SU-DHL-6 (cell line): Measurements from ENCODE around the gene KIZ.

Experiments used
- EZH2phosphoT487 ChIP-seq: fragments of 200-600 bp; sonication (generic), shearing (Covaris generic); conservative IDR thresholded peaks from 2 replicates; pipeline ENCODE4 v1.6.1; 2018; ENCODE audit warnings: mild to moderate bottlenecking, antibody characterized with exemption, low read length, moderate library complexity, mixed read lengths
- TF ChIP-seq, protein P1 (sequence below): fragments of 200-600 bp; sonication (generic); IDR thresholded peaks from one replicate; pipeline ENCODE4 v1.5.1; 2017; ENCODE audit warnings: antibody characterized with exemption, mild to moderate bottlenecking, low read length, moderate library complexity; ENCODE audit not compliant: insufficient read depth, poor library complexity, severe bottlenecking

DNA sequence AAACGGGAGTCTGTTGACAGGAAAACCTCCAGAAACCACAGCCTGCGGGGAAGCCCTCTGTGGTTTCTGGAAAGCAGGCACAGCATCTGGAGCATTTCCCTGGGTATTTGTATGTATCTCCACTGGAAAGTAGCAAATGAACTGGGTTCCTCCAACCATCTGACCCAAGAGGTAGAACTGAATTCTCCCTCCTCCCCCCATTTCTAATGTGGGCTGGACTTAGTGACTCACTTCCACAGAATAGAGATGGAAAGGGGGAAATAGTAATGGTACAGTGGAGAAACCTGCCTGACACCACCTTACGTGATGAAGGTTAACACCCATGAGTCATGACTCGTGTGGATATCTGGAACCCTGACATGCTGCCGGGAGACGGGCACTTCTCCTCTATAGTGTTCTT, 125.4 kb downstream of the KIZ start:
- TF ChIP-seq, protein P1, sequence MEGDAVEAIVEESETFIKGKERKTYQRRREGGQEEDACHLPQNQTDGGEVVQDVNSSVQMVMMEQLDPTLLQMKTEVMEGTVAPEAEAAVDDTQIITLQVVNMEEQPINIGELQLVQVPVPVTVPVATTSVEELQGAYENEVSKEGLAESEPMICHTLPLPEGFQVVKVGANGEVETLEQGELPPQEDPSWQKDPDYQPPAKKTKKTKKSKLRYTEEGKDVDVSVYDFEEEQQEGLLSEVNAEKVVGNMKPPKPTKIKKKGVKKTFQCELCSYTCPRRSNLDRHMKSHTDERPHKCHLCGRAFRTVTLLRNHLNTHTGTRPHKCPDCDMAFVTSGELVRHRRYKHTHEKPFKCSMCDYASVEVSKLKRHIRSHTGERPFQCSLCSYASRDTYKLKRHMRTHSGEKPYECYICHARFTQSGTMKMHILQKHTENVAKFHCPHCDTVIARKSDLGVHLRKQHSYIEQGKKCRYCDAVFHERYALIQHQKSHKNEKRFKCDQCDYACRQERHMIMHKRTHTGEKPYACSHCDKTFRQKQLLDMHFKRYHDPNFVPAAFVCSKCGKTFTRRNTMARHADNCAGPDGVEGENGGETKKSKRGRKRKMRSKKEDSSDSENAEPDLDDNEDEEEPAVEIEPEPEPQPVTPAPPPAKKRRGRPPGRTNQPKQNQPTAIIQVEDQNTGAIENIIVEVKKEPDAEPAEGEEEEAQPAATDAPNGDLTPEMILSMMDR = no peak
- TF ChIP-seq EZH2phosphoT487 = no peak
